ENCODE results near the gene TMEM62.
A peak's percentile ranks its signal among the peaks of the same experiment; 100 is the strongest.
"Not testable (repeated sequence)": the region's sequence is repeated elsewhere in the genome, so short reads cannot be mapped to it uniquely, and the experiment has no call there.

The TMEM62 gene

GRCh38 chr15:43151688-43152087 lies 18.3 kb downstream of the TMEM62 start:
- H3K36me3 ChIP-seq (ENCODE audit: control insufficient read depth, insufficient read depth, low read length), result no peaks in the 10 kb centered on the region
- no peaks in the 10 kb centered on the region for H3K9me3 ChIP-seq (ENCODE audit: control insufficient read depth, insufficient read depth, low read length)
- no peaks in the 10 kb centered on the region for H3K27me3 ChIP-seq (ENCODE audit: control insufficient read depth, insufficient read depth, low read length)
- H3K9ac ChIP-seq (ENCODE audit: low read depth, low read length), result no peak overlapping the region
- H3K4me3 ChIP-seq (ENCODE audit: low read depth, low read length), result no peak overlapping the region
- no peaks in the 10 kb centered on the region for H3K4me1 ChIP-seq (ENCODE audit: control insufficient read depth, insufficient read depth, low read length)

- Histone ChIP-seq H3K4me1 (ENCODE audit: control insufficient read depth, insufficient read depth, low read length) (no peaks in the 10 kb centered on the region), H3K9ac (ENCODE audit: low read depth, low read length) (no peak overlapping the region), H3K36me3 (ENCODE audit: control insufficient read depth, insufficient read depth, low read length) (no peaks in the 10 kb centered on the region), H3K27me3 (ENCODE audit: control insufficient read depth, insufficient read depth, low read length) (no peaks in the 10 kb centered on the region), H3K9me3 (ENCODE audit: control insufficient read depth, insufficient read depth, low read length) (no peaks in the 10 kb centered on the region), H3K4me3 (ENCODE audit: low read depth, low read length) (no peak overlapping the region)
Observed at GRCh38 chr15:43153269-43153668, 19.9 kb downstream of the TMEM62 start.

- no peaks in the 10 kb centered on the region for H3K36me3 ChIP-seq (ENCODE audit: control insufficient read depth, insufficient read depth, low read length)
- no peak overlapping the region for H3K4me3 ChIP-seq (ENCODE audit: low read depth, low read length)
- no peaks in the 10 kb centered on the region for H3K27me3 ChIP-seq (ENCODE audit: control insufficient read depth, insufficient read depth, low read length)
- no peak overlapping the region for H3K9ac ChIP-seq (ENCODE audit: low read depth, low read length)
- peaks cover 5% of the 10 kb centered on the region for H3K4me1 ChIP-seq (ENCODE audit: control insufficient read depth, insufficient read depth, low read length)
- H3K9me3 ChIP-seq (ENCODE audit: control insufficient read depth, insufficient read depth, low read length), result no peaks in the 10 kb centered on the region
Observed at GRCh38 chr15:43165801-43166325, 32.5 kb downstream of the TMEM62 start.

- H3K27me3 ChIP-seq (ENCODE audit: control insufficient read depth, insufficient read depth, low read length); H3K4me3 ChIP-seq (ENCODE audit: low read depth, low read length); H3K9ac ChIP-seq (ENCODE audit: low read depth, low read length); H3K4me1 ChIP-seq (ENCODE audit: control insufficient read depth, insufficient read depth, low read length); H3K9me3 ChIP-seq (ENCODE audit: control insufficient read depth, insufficient read depth, low read length); H3K36me3 ChIP-seq (ENCODE audit: control insufficient read depth, insufficient read depth, low read length): not testable (repeated sequence)
Observed at GRCh38 chr15:43167261-43167660, 33.9 kb downstream of the TMEM62 start.

GRCh38 chr15:43168192-43169107 lies 35.1 kb downstream of the TMEM62 start:
- H3K4me1 ChIP-seq (ENCODE audit: control insufficient read depth, insufficient read depth, low read length), result peaks cover 5% of the 10 kb centered on the region
- H3K9ac ChIP-seq (ENCODE audit: low read depth, low read length), result no peak overlapping the region
- no peak overlapping the region for H3K4me3 ChIP-seq (ENCODE audit: low read depth, low read length)
- H3K27me3 ChIP-seq (ENCODE audit: control insufficient read depth, insufficient read depth, low read length), result no peaks in the 10 kb centered on the region
- no peaks in the 10 kb centered on the region for H3K36me3 ChIP-seq (ENCODE audit: control insufficient read depth, insufficient read depth, low read length)
- H3K9me3 ChIP-seq (ENCODE audit: control insufficient read depth, insufficient read depth, low read length), result no peaks in the 10 kb centered on the region

GRCh38 chr15:43169888-43170287 lies 36.5 kb downstream of the TMEM62 start:
- Histone ChIP-seq H3K4me3 (ENCODE audit: low read depth, low read length) (no peak overlapping the region), H3K9ac (ENCODE audit: low read depth, low read length) (no peak overlapping the region), H3K4me1 (ENCODE audit: control insufficient read depth, insufficient read depth, low read length) (peaks cover 5% of the 10 kb centered on the region), H3K9me3 (ENCODE audit: control insufficient read depth, insufficient read depth, low read length) (no peaks in the 10 kb centered on the region), H3K36me3 (ENCODE audit: control insufficient read depth, insufficient read depth, low read length) (no peaks in the 10 kb centered on the region), H3K27me3 (ENCODE audit: control insufficient read depth, insufficient read depth, low read length) (no peaks in the 10 kb centered on the region)

- not testable (repeated sequence) for H3K4me3 ChIP-seq (ENCODE audit: low read depth, low read length); H3K4me1 ChIP-seq (ENCODE audit: control insufficient read depth, insufficient read depth, low read length); H3K9ac ChIP-seq (ENCODE audit: low read depth, low read length); H3K9me3 ChIP-seq (ENCODE audit: control insufficient read depth, insufficient read depth, low read length); H3K36me3 ChIP-seq (ENCODE audit: control insufficient read depth, insufficient read depth, low read length); H3K27me3 ChIP-seq (ENCODE audit: control insufficient read depth, insufficient read depth, low read length)
Observed at GRCh38 chr15:43175656-43176309, 42.4 kb downstream of the TMEM62 start.

- H3K36me3 ChIP-seq (ENCODE audit: control insufficient read depth, insufficient read depth, low read length); H3K4me1 ChIP-seq (ENCODE audit: control insufficient read depth, insufficient read depth, low read length); H3K4me3 ChIP-seq (ENCODE audit: low read depth, low read length); H3K9me3 ChIP-seq (ENCODE audit: control insufficient read depth, insufficient read depth, low read length); H3K9ac ChIP-seq (ENCODE audit: low read depth, low read length); H3K27me3 ChIP-seq (ENCODE audit: control insufficient read depth, insufficient read depth, low read length): not testable (repeated sequence)
Observed at GRCh38 chr15:43177147-43177546, 43.8 kb downstream of the TMEM62 start.

GRCh38 chr15:43183270-43183669 lies 49.9 kb downstream of the TMEM62 start:
- Histone ChIP-seq H3K9ac (ENCODE audit: low read depth, low read length) (no peak overlapping the region), H3K36me3 (ENCODE audit: control insufficient read depth, insufficient read depth, low read length) (no peaks in the 10 kb centered on the region), H3K4me3 (ENCODE audit: low read depth, low read length) (no peak overlapping the region), H3K27me3 (ENCODE audit: control insufficient read depth, insufficient read depth, low read length) (no peaks in the 10 kb centered on the region), H3K4me1 (ENCODE audit: control insufficient read depth, insufficient read depth, low read length) (peaks cover 6% of the 10 kb centered on the region), H3K9me3 (ENCODE audit: control insufficient read depth, insufficient read depth, low read length) (no peaks in the 10 kb centered on the region)

- Histone ChIP-seq H3K27me3 (ENCODE audit: control insufficient read depth, insufficient read depth, low read length) (no peaks in the 10 kb centered on the region), H3K9me3 (ENCODE audit: control insufficient read depth, insufficient read depth, low read length) (no peaks in the 10 kb centered on the region), H3K9ac (ENCODE audit: low read depth, low read length) (no peak overlapping the region), H3K36me3 (ENCODE audit: control insufficient read depth, insufficient read depth, low read length) (no peaks in the 10 kb centered on the region), H3K4me1 (ENCODE audit: control insufficient read depth, insufficient read depth, low read length) (peaks cover 6% of the 10 kb centered on the region), H3K4me3 (ENCODE audit: low read depth, low read length) (peak overlapping the region; percentile 30)
Observed at GRCh38 chr15:43184407-43185124, 51.2 kb downstream of the TMEM62 start.

- no peaks in the 10 kb centered on the region for H3K27me3 ChIP-seq (ENCODE audit: control insufficient read depth, insufficient read depth, low read length)
- no peaks in the 10 kb centered on the region for H3K36me3 ChIP-seq (ENCODE audit: control insufficient read depth, insufficient read depth, low read length)
- peak within 1 kb of the TSS; percentile 40 for H3K9ac ChIP-seq (ENCODE audit: low read depth, low read length)
- peaks cover 6% of the 10 kb centered on the region for H3K4me1 ChIP-seq (ENCODE audit: control insufficient read depth, insufficient read depth, low read length)
- H3K9me3 ChIP-seq (ENCODE audit: control insufficient read depth, insufficient read depth, low read length), result no peaks in the 10 kb centered on the region
- H3K4me3 ChIP-seq (ENCODE audit: low read depth, low read length), result peak within 1 kb of the TSS; percentile 83
Observed at GRCh38 chr15:43185157-43186002, 52.0 kb downstream of the TMEM62 start, which contains the start of gene CCNDBP1. CCNDBP1 (plus strand) TSS chr15:43185403; CDS start chr15:43185499, 96 bp downstream.
